ENCODE results near the gene FBXL13.
"Not testable (repeated sequence)": the region's sequence is repeated elsewhere in the genome, so short reads cannot be mapped to it uniquely, and the experiment has no call there.

DNA sequence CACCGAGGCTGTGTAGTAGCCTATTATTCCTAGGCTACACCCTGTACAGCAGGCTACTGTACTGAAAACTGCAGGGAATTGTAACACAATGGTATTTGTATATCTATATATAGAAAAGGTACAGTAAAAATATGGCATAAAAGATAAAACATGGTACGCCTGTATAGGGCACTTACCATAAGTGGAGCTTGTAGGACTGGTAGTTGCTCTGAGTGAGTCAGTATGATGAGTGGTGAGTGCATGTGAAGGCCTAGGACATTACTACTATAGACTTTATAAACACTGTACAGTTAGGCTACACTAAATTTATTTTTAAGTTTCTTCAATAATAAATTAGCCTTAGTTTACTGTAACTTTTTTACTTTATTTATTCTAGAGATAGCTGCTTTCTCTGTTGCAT lies 285.8 kb downstream of the FBXL13 start:
- TF ChIP-seq, protein P1, sequence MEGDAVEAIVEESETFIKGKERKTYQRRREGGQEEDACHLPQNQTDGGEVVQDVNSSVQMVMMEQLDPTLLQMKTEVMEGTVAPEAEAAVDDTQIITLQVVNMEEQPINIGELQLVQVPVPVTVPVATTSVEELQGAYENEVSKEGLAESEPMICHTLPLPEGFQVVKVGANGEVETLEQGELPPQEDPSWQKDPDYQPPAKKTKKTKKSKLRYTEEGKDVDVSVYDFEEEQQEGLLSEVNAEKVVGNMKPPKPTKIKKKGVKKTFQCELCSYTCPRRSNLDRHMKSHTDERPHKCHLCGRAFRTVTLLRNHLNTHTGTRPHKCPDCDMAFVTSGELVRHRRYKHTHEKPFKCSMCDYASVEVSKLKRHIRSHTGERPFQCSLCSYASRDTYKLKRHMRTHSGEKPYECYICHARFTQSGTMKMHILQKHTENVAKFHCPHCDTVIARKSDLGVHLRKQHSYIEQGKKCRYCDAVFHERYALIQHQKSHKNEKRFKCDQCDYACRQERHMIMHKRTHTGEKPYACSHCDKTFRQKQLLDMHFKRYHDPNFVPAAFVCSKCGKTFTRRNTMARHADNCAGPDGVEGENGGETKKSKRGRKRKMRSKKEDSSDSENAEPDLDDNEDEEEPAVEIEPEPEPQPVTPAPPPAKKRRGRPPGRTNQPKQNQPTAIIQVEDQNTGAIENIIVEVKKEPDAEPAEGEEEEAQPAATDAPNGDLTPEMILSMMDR (IDR thresholded peaks at IDR 0.05), result not testable (repeated sequence)
- not testable (repeated sequence) for TF ChIP-seq POLR2A (IDR thresholded peaks at IDR 0.05)
